Kidney (tissue), 14 donors: ENCODE results near the gene SLC12A5. TPM values are rescaled to one million over a fixed set of nuclear protein-coding genes. Genes with fewer than 3 reads are reported as not detected.

Experiments used
- DNase-seq, 5 donors: peaks; one replicate each; pipeline ENCODE4 v3.0.0-alpha.2; 2013 to 2020
- FAIRE-seq: peaks from 2 replicates; lab custom pipeline; 2012; peaks lifted over from hg19 to GRCh38; lab: Jason Lieb, UNC
- H3K27ac ChIP-seq, 2 donors: one replicate each; pipeline ENCODE4 v1.7.0; 2013; ENCODE audit warnings: low read depth in 2 of 2, low read length in 2 of 2, inconsistent platforms in 1 of 2
- H3K27me3 ChIP-seq: one replicate; pipeline ENCODE4 v1.7.1; 2013; ENCODE audit warnings: low read length, inconsistent platforms; ENCODE audit not compliant: control insufficient read depth, insufficient read depth
- H3K36me3 ChIP-seq, 3 donors: one replicate each; pipeline versions ENCODE4 v1.7.0 to v1.7.1; 2013; ENCODE audit warnings: low read length in 3 of 3, control low read depth in 1 of 3, inconsistent platforms in 1 of 3; ENCODE audit not compliant: insufficient read depth in 3 of 3, control insufficient read depth in 2 of 3
- H3K4me1 ChIP-seq, 3 donors: one replicate each; pipeline versions ENCODE4 v1.7.0 to v1.7.1; 2013; ENCODE audit warnings: low read length in 3 of 3, inconsistent platforms in 1 of 3, low read depth in 1 of 3; ENCODE audit not compliant: control insufficient read depth in 2 of 3, insufficient read depth in 2 of 3
- H3K4me3 ChIP-seq, 3 donors: one replicate each; pipeline versions ENCODE4 v1.7.0 to v1.8.1; 2013; ENCODE audit warnings: low read length in 3 of 3, control low read depth in 1 of 3, inconsistent platforms in 1 of 3
- H3K9ac ChIP-seq, 3 donors: one replicate each; pipeline versions ENCODE4 v1.7.0 to v1.7.1; 2013; ENCODE audit warnings: low read length in 3 of 3, control low read depth in 1 of 3, inconsistent platforms in 1 of 3
- H3K9me3 ChIP-seq, 3 donors: one replicate each; pipeline versions ENCODE4 v1.7.0 to v1.7.1; 2013; ENCODE audit warnings: low read length in 3 of 3, control low read depth in 1 of 3, inconsistent platforms in 1 of 3; ENCODE audit not compliant: control insufficient read depth in 2 of 3, insufficient read depth in 1 of 3
- CTCF ChIP-seq: IDR thresholded peaks from 3 replicates; pipeline ENCODE4 v1.5.1; 2012; ENCODE audit warnings: mild to moderate bottlenecking, moderate library complexity, borderline replicate concordance; ENCODE audit not compliant: insufficient read depth; ENCODE audit errors: extremely low read depth
- intact Hi-C: fragments of 100-400 bp; cut with DNase I; formaldehyde crosslinking; loops from one replicate; pipeline ENCODE4 v1.11.1; 2022
- polyA plus RNA-seq: library from polyadenylated mRNA; stranded (reverse); fragments of 350-450 nt; fragmentation: Illumina TruSeq; extraction: RNeasy Lipid Tissue Mini Kit (QIAGEN cat#74804); gene quantifications from one replicate; pipeline ENCODE4 v1.2.3, GENCODE V29; 2014; ENCODE audit warnings: low read depth, low replicate concordance; ENCODE audit not compliant: insufficient read depth
- total RNA-seq: library from RNA; stranded (reverse); fragmentation: NEBNext Ultra II Directional; extraction: Animal tissue kit (Norgen Biotek cat#: 25700); gene quantifications from one replicate; pipeline ENCODE4 v1.2.1, GENCODE V29; 2021
- donor health status: control.
- donor health status: control.
- donor health status: control.
- donor health status: control.
- donor health status: control.
- donor health status: DM: yes; HTN: yes; CAD: no.
- donor health status: Normal renal cell carcinoma (clear cell type).

Gene SLC12A5
- total and polyA plus RNA-seq, 2 donors from 2014 or later: 2.0 to 2.5 TPM

GRCh38 chr20:46062151-46062550 lies 33.1 kb downstream of the SLC12A5 start:
- Histone ChIP-seq H3K9ac (no peak overlapping the region), H3K27me3 (peaks cover 2% of the 10 kb centered on the region), H3K9me3 (no peaks in the 10 kb centered on the region), H3K36me3 (peaks cover 27 to 64% (median 44%) of the 10 kb centered on the region in 3 donors), H3K4me3 (no peak overlapping the region), H3K27ac (no peak overlapping the region), H3K4me1 (peaks cover 0 to 5% (median 0%) of the 10 kb centered on the region in 3 donors)
- DNase-seq: no peak
- no peak for FAIRE-seq
- intact Hi-C loops: no loop called here
- no peak for TF ChIP-seq CTCF

- H3K9ac ChIP-seq: no peak overlapping the region
Measured at GRCh38 chr20:46062621-46063020, 33.6 kb downstream of the SLC12A5 start.

GRCh38 chr20:46063151-46063550 lies 34.1 kb downstream of the SLC12A5 start:
- Histone ChIP-seq H3K36me3 (peaks cover 29 to 69% (median 48%) of the 10 kb centered on the region in 3 donors), H3K27me3 (no peaks in the 10 kb centered on the region), H3K9ac (no peak overlapping the region), H3K4me1 (peaks cover 0 to 2% (median 0%) of the 10 kb centered on the region in 3 donors), H3K4me3 (no peak overlapping the region), H3K9me3 (no peaks in the 10 kb centered on the region), H3K27ac (no peak overlapping the region)
- intact Hi-C loops: no loop called here
- FAIRE-seq (no peak), DNase-seq (no peak)
- no peak for TF ChIP-seq CTCF

More at GRCh38 chr20:46062621-46063020, 33.6 kb downstream of the SLC12A5 start:
- peaks cover 0 to 5% (median 0%) of the 10 kb centered on the region in 3 donors for H3K4me1 ChIP-seq
- FAIRE-seq (no peak), DNase-seq (no peak)
- H3K4me3 ChIP-seq: no peak overlapping the region
- H3K27me3 ChIP-seq: no peaks in the 10 kb centered on the region
- TF ChIP-seq CTCF: no peak
- H3K9me3 ChIP-seq: no peaks in the 10 kb centered on the region
- intact Hi-C loops: no loop called here
- peaks cover 27 to 64% (median 44%) of the 10 kb centered on the region in 3 donors for H3K36me3 ChIP-seq
- H3K27ac ChIP-seq: no peak overlapping the region

- H3K36me3 ChIP-seq: peaks cover 29 to 74% (median 53%) of the 10 kb centered on the region in 3 donors
- no peak overlapping the region for H3K9ac ChIP-seq
- FAIRE-seq (no peak), DNase-seq (no peak)
- H3K4me1 ChIP-seq: no peaks in the 10 kb centered on the region
- H3K27ac ChIP-seq: no peak overlapping the region
- intact Hi-C loops: no loop called here
- H3K9me3 ChIP-seq: no peaks in the 10 kb centered on the region
- no peaks in the 10 kb centered on the region for H3K27me3 ChIP-seq
- TF ChIP-seq CTCF: no peak
- H3K4me3 ChIP-seq: no peak overlapping the region
Measured at GRCh38 chr20:46063652-46064054, 34.6 kb downstream of the SLC12A5 start.
